ENCODE data around the gene BRINP1.

The BRINP1 gene

GRCh38 chr9:119234636-119235035 is 134.6 kb downstream of the BRINP1 start:
- no peak for DNase-seq (ENCODE audit: low read depth)
- H3K4me3 ChIP-seq (ENCODE audit: low read depth, low read length): no peak overlapping the region
- no peak for TF ChIP-seq CTCF (IDR thresholded peaks at IDR 0.05; ENCODE audit: low read depth, low read length, missing control alignments)

DNA sequence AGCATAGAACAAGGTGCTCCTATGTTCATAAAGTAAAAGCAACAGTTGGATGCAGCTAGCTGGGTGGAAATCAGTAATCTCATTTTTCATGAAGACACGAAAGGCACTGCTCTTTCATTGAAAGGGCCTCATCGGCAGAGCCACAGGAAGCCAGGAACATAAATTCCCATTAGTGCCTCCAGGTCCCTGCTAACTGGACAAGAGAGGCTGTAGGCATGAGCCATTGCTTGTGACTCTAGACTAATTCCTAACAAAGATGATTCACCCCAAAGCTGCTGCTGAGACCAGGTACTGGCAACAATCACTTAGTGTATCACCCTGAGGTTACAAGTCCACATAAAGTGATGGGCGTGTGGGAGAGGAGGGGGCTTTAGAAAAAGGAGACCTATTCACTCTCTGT is 141.8 kb downstream of the BRINP1 start:
- no peak for DNase-seq (ENCODE audit: low read depth)
- no peak overlapping the region for H3K4me3 ChIP-seq (ENCODE audit: low read depth, low read length)
- TF ChIP-seq CTCF (IDR thresholded peaks at IDR 0.05; ENCODE audit: low read depth, low read length, missing control alignments): no peak

DNA sequence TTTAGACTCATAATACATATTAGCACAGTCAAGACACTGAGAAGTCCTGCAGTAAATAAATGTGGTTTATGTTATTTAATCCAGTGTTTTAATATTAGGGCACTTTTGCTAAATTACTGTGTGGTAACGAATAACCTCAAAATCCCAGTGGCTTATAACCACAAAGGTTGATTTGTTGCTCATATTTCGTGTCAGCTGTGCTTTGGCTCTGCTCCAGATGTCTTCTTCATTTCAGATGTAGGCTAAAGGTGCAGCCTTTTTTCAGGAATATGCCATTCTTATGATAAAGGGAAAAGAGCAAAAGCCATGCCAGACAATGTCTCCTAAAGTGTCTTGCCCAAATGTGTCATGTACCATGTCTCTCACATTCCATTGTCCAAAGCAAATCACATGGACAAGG is 144.8 kb downstream of the BRINP1 start:
- no peak for DNase-seq (ENCODE audit: low read depth)
- H3K4me3 ChIP-seq (ENCODE audit: low read depth, low read length): no peak overlapping the region
- TF ChIP-seq CTCF (IDR thresholded peaks at IDR 0.05; ENCODE audit: low read depth, low read length, missing control alignments): no peak

- no peak for TF ChIP-seq CTCF (IDR thresholded peaks at IDR 0.05; ENCODE audit: low read depth, low read length, missing control alignments)
These were observed 148.0 kb downstream of the BRINP1 start for GRCh38 chr9:119221276-119221675.

DNA sequence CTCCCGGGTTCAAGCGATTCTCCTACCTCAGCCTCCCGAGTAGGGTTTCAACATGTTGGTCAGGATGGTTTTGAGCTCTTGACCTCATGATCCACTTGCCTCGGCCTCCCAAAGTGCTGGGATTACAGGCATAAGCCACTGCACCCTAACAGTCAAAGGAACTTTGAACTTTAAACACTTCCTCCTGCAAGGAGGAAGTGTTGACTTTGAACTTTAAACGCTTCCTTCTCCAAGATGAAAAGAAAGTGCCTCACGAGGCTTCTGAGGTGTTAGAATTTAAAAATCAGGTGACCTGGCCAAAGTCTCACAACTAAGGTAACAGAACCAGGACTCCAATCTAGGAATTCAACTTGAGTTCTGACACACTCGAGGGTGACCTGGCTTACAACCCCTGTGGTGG is 150.9 kb downstream of the BRINP1 start:
- H3K4me3 ChIP-seq (ENCODE audit: low read depth, low read length): no peak overlapping the region
- no peak for TF ChIP-seq CTCF (IDR thresholded peaks at IDR 0.05; ENCODE audit: low read depth, low read length, missing control alignments)
- DNase-seq (ENCODE audit: low read depth): no peak

More at GRCh38 chr9:119221276-119221675, 148.0 kb downstream of the BRINP1 start:
- no peak for DNase-seq (ENCODE audit: low read depth)
- no peak overlapping the region for H3K4me3 ChIP-seq (ENCODE audit: low read depth, low read length)

- no peak for TF ChIP-seq CTCF (IDR thresholded peaks at IDR 0.05; ENCODE audit: low read depth, low read length, missing control alignments)
- no peak overlapping the region for H3K4me3 ChIP-seq (ENCODE audit: low read depth, low read length)
- DNase-seq (ENCODE audit: low read depth): no peak
These were observed 152.4 kb downstream of the BRINP1 start for GRCh38 chr9:119216651-119217331.

- no peak for DNase-seq (ENCODE audit: low read depth)
- TF ChIP-seq CTCF (IDR thresholded peaks at IDR 0.05; ENCODE audit: low read depth, low read length, missing control alignments): no peak
- no peak overlapping the region for H3K4me3 ChIP-seq (ENCODE audit: low read depth, low read length)
These were observed 153.6 kb downstream of the BRINP1 start for GRCh38 chr9:119215651-119216050.

Data from GM12864 (cell line).